ENCODE results near the gene RTN1.
"Not testable (repeated sequence)": the region's sequence is repeated elsewhere in the genome, so short reads cannot be mapped to it uniquely, and the experiment has no call there.

Gene RTN1

GRCh38 chr14:59707778-59708561, 162.6 kb downstream of the RTN1 start:
- in situ Hi-C loops (cut with HindIII; ENCODE audit: low sequenced_read_pairs) = no loop called here

GRCh38 chr14:59705866-59706265, 164.7 kb downstream of the RTN1 start:
- in situ Hi-C loops (cut with HindIII; ENCODE audit: low sequenced_read_pairs) = no loop called here

GRCh38 chr14:59705245-59705644, 165.3 kb downstream of the RTN1 start:
- in situ Hi-C loops (cut with HindIII; ENCODE audit: low sequenced_read_pairs) = no loop called here

GRCh38 chr14:59704054-59704645, 166.4 kb downstream of the RTN1 start:
- in situ Hi-C loops (cut with HindIII; ENCODE audit: low sequenced_read_pairs) = no loop called here

GRCh38 chr14:59699442-59699841, 171.1 kb downstream of the RTN1 start:
- in situ Hi-C loops (cut with HindIII; ENCODE audit: low sequenced_read_pairs) = no loop called here

GRCh38 chr14:59698793-59699192, 171.8 kb downstream of the RTN1 start:
- in situ Hi-C loops (cut with HindIII; ENCODE audit: low sequenced_read_pairs) = no loop called here

- in situ Hi-C loops (cut with HindIII; ENCODE audit: low sequenced_read_pairs) = no loop called here
These were observed 175.4 kb downstream of the RTN1 start for GRCh38 chr14:59695198-59695597.

- in situ Hi-C loops (cut with HindIII; ENCODE audit: low sequenced_read_pairs) = no loop called here
These were observed 179.3 kb downstream of the RTN1 start for GRCh38 chr14:59691266-59691665.

GRCh38 chr14:59690426-59690825, 180.2 kb downstream of the RTN1 start:
- in situ Hi-C loops (cut with HindIII; ENCODE audit: low sequenced_read_pairs) = no loop called here

GRCh38 chr14:59688224-59689170, 182.1 kb downstream of the RTN1 start:
- in situ Hi-C loops (cut with HindIII; ENCODE audit: low sequenced_read_pairs) = no loop called here

- in situ Hi-C loops (cut with HindIII; ENCODE audit: low sequenced_read_pairs) = no loop called here
These were observed 182.9 kb downstream of the RTN1 start for GRCh38 chr14:59687663-59688062.

GRCh38 chr14:59679872-59680271, 190.7 kb downstream of the RTN1 start:
- in situ Hi-C loops (cut with HindIII; ENCODE audit: low sequenced_read_pairs) = no loop called here

GRCh38 chr14:59678352-59678751, 192.2 kb downstream of the RTN1 start:
- in situ Hi-C loops (cut with HindIII; ENCODE audit: low sequenced_read_pairs) = no loop called here

GRCh38 chr14:59677771-59678231, 192.8 kb downstream of the RTN1 start:
- in situ Hi-C loops (cut with HindIII; ENCODE audit: low sequenced_read_pairs) = no loop called here

GRCh38 chr14:59675394-59675793, 195.2 kb downstream of the RTN1 start:
- in situ Hi-C loops (cut with HindIII; ENCODE audit: low sequenced_read_pairs) = no loop called here

- in situ Hi-C loops (cut with HindIII; ENCODE audit: low sequenced_read_pairs) = no loop called here
These were observed 205.8 kb downstream of the RTN1 start for GRCh38 chr14:59664741-59665140.

- in situ Hi-C loops (cut with HindIII; ENCODE audit: low sequenced_read_pairs) = no loop called here
These were observed 212.8 kb downstream of the RTN1 start for GRCh38 chr14:59657769-59658168.

GRCh38 chr14:59656473-59656872, 214.1 kb downstream of the RTN1 start:
- in situ Hi-C loops (cut with HindIII; ENCODE audit: low sequenced_read_pairs) = no loop called here

GRCh38 chr14:59654131-59654530, 216.4 kb downstream of the RTN1 start:
- in situ Hi-C loops (cut with HindIII; ENCODE audit: low sequenced_read_pairs) = not testable (repeated sequence)

GRCh38 chr14:59646832-59647231, 223.7 kb downstream of the RTN1 start:
- in situ Hi-C loops (cut with HindIII; ENCODE audit: low sequenced_read_pairs) = not testable (repeated sequence)

- in situ Hi-C loops (cut with HindIII; ENCODE audit: low sequenced_read_pairs) = no loop called here
These were observed 231.7 kb downstream of the RTN1 start for GRCh38 chr14:59638885-59639284.
